Astrocyte (in vitro differentiated cells and primary cell): Measurements from ENCODE around the gene LIPI. TPM values are rescaled to one million over a fixed set of nuclear protein-coding genes. Genes with fewer than 3 reads are reported as not detected.

Experiments
- DNase-seq: peaks from one replicate; pipeline ENCODE4 v3.0.0-alpha.2; 2010; ENCODE audit warnings: low read depth
- FAIRE-seq: peaks from 2 replicates; lab custom pipeline; 2011; peaks lifted over from hg19 to GRCh38; lab: Jason Lieb, UNC
- H2AFZ ChIP-seq: 2 replicates; pipeline ENCODE4 v1.6.0; 2012; ENCODE audit warnings: low read depth, low read length, inconsistent platforms
- H3K27ac ChIP-seq: 2 replicates; pipeline ENCODE4 v1.5.1; 2011; ENCODE audit warnings: low read depth, low read length, inconsistent platforms
- H3K27me3 ChIP-seq: 2 replicates; pipeline ENCODE4 v1.6.0; 2011; ENCODE audit warnings: low read length, inconsistent platforms; ENCODE audit not compliant: insufficient read depth
- H3K36me3 ChIP-seq: 2 replicates; pipeline ENCODE4 v1.5.1; 2011; ENCODE audit warnings: low read length, inconsistent platforms; ENCODE audit not compliant: insufficient read depth
- H3K4me1 ChIP-seq: 2 replicates; pipeline ENCODE4 v1.5.1; 2011; ENCODE audit warnings: low read length, inconsistent platforms; ENCODE audit not compliant: insufficient read depth
- H3K4me2 ChIP-seq: 2 replicates; pipeline ENCODE4 v1.6.0; 2012; ENCODE audit warnings: low read length, inconsistent platforms
- H3K4me3 ChIP-seq: 2 replicates; pipeline ENCODE4 v1.5.1; 2011; ENCODE audit warnings: low read depth, mild to moderate bottlenecking, low read length, inconsistent platforms; ENCODE audit not compliant: insufficient read depth
- H3K79me2 ChIP-seq: 2 replicates; pipeline ENCODE4 v1.6.0; 2012; ENCODE audit warnings: mild to moderate bottlenecking, low read length, inconsistent platforms; ENCODE audit not compliant: insufficient read depth
- H3K9ac ChIP-seq: 2 replicates; pipeline ENCODE4 v1.6.0; 2012; ENCODE audit warnings: mild to moderate bottlenecking, low read length, inconsistent platforms
- H3K9me3 ChIP-seq: 2 replicates; pipeline ENCODE4 v1.5.1; 2012; ENCODE audit warnings: low read depth, mild to moderate bottlenecking, low read length, inconsistent platforms; ENCODE audit not compliant: insufficient read depth
- H4K20me1 ChIP-seq: 2 replicates; pipeline ENCODE4 v1.6.0; 2012; ENCODE audit warnings: low read length, inconsistent platforms; ENCODE audit not compliant: insufficient read depth
- H3K27ac Mint-ChIP-seq: one replicate; pipeline ENCODE4 v1.8.0; 2021; ENCODE audit warnings: mild to moderate bottlenecking, mixed read lengths; ENCODE audit not compliant: unreplicated experiment
- H3K27me3 Mint-ChIP-seq: one replicate; pipeline ENCODE4 v1.8.0; 2021; ENCODE audit warnings: low read depth, mixed read lengths; ENCODE audit not compliant: unreplicated experiment
- H3K36me3 Mint-ChIP-seq: one replicate; pipeline ENCODE4 v1.8.0; 2021; ENCODE audit warnings: low read depth, mixed read lengths; ENCODE audit not compliant: unreplicated experiment
- H3K4me1 Mint-ChIP-seq: one replicate; pipeline ENCODE4 v1.8.0; 2021; ENCODE audit warnings: low read depth, mixed read lengths; ENCODE audit not compliant: unreplicated experiment
- H3K4me3 Mint-ChIP-seq: one replicate; pipeline ENCODE4 v1.8.0; 2021; ENCODE audit warnings: mild to moderate bottlenecking, moderate library complexity, mixed read lengths; ENCODE audit not compliant: unreplicated experiment
- H3K9me3 Mint-ChIP-seq: one replicate; pipeline ENCODE4 v1.8.0; 2021; ENCODE audit warnings: mild to moderate bottlenecking, mixed read lengths; ENCODE audit not compliant: unreplicated experiment
- CTCF ChIP-seq: IDR thresholded peaks from 2 replicates; pipeline ENCODE4 v1.5.1; 2011; ENCODE audit warnings: low read depth, mild to moderate bottlenecking, inconsistent platforms, low read length, moderate library complexity; ENCODE audit not compliant: insufficient read depth
- EZH2 ChIP-seq: IDR thresholded peaks from 2 replicates; pipeline ENCODE4 v1.6.1; 2012; ENCODE audit warnings: mild to moderate bottlenecking, low read length, inconsistent platforms; ENCODE audit not compliant: insufficient read depth
- total RNA-seq: library from RNA; stranded (reverse); gene quantifications from 2 replicates; pipeline ENCODE4 v1.2.1, GENCODE V29; 2021

LIPI gene
- total RNA-seq, 1 donor from 2014 or later = not detected

GRCh38 chr21:14239281-14239680, 28.5 kb upstream of the LIPI start:
- Histone ChIP-seq H3K27me3 (no peaks in the 10 kb centered on the region), H3K9ac (no peak overlapping the region), H3K27ac (no peak overlapping the region), H3K79me2 (no peaks in the 10 kb centered on the region), H3K4me2 (no peak overlapping the region), H3K36me3 (no peaks in the 10 kb centered on the region), H4K20me1 (no peaks in the 10 kb centered on the region), H3K4me3 (no peak overlapping the region), H2AFZ (no peak overlapping the region), H3K4me1 (no peaks in the 10 kb centered on the region), H3K9me3 (peaks cover 2% of the 10 kb centered on the region)
- no peaks in the 10 kb centered on the region for H3K4me1 Mint-ChIP-seq
- no peaks in the 10 kb centered on the region for H3K27me3 Mint-ChIP-seq
- H3K4me3 Mint-ChIP-seq = no peak overlapping the region
- no peak overlapping the region for H3K27ac Mint-ChIP-seq
- H3K36me3 Mint-ChIP-seq = no peaks in the 10 kb centered on the region
- no peak for DNase-seq
- TF ChIP-seq CTCF = no peak
- no peak for TF ChIP-seq EZH2
- H3K9me3 Mint-ChIP-seq = no peaks in the 10 kb centered on the region
- FAIRE-seq = no peak

DNA sequence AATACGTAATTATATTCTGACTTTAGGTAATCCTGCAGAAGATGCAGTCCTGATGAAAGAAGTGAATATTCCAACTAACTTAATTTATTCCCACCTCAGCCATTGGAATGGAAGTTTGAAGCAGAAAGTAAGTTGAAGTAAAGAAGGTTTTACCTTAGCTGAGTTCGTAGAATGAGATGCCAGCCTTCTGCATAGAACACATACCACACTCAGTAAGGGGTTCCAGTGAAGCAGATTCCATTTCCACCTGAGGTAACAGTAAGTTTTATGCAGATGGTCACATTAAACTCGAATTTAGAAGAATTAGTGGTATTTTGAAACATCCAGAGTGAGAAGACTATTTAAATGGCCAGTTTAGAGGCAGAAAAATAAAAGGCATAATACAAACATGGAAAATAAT, 25.4 kb upstream of the LIPI start:
- Histone ChIP-seq H3K27me3 (no peaks in the 10 kb centered on the region), H3K27ac (no peak overlapping the region), H3K4me3 (no peak overlapping the region), H3K4me2 (no peak overlapping the region), H3K36me3 (no peaks in the 10 kb centered on the region), H2AFZ (no peak overlapping the region), H3K9me3 (peaks cover 2% of the 10 kb centered on the region), H3K9ac (no peak overlapping the region), H4K20me1 (no peaks in the 10 kb centered on the region), H3K79me2 (no peaks in the 10 kb centered on the region), H3K4me1 (no peaks in the 10 kb centered on the region)
- H3K36me3 Mint-ChIP-seq = no peaks in the 10 kb centered on the region
- H3K4me1 Mint-ChIP-seq = no peaks in the 10 kb centered on the region
- DNase-seq = no peak
- no peak overlapping the region for H3K4me3 Mint-ChIP-seq
- H3K27ac Mint-ChIP-seq = no peak overlapping the region
- no peak for FAIRE-seq
- no peaks in the 10 kb centered on the region for H3K9me3 Mint-ChIP-seq
- no peak for TF ChIP-seq CTCF
- TF ChIP-seq EZH2 = no peak
- H3K27me3 Mint-ChIP-seq = no peaks in the 10 kb centered on the region

- Histone ChIP-seq H3K4me3 (no peak overlapping the region), H4K20me1 (no peaks in the 10 kb centered on the region), H2AFZ (no peak overlapping the region), H3K4me1 (no peaks in the 10 kb centered on the region), H3K4me2 (no peak overlapping the region), H3K9ac (no peak overlapping the region), H3K9me3 (peaks cover 6% of the 10 kb centered on the region), H3K79me2 (no peaks in the 10 kb centered on the region), H3K36me3 (no peaks in the 10 kb centered on the region), H3K27ac (no peak overlapping the region), H3K27me3 (no peaks in the 10 kb centered on the region)
- Mint-ChIP-seq H3K4me3 (no peak overlapping the region), H3K9me3 (peaks cover 5% of the 10 kb centered on the region), H3K27me3 (no peaks in the 10 kb centered on the region), H3K4me1 (no peaks in the 10 kb centered on the region), H3K27ac (no peak overlapping the region), H3K36me3 (no peaks in the 10 kb centered on the region)
- FAIRE-seq = no peak
- DNase-seq = no peak
- TF ChIP-seq EZH2 (no peak), CTCF (no peak)
Measured at GRCh38 chr21:14235101-14235500, 24.3 kb upstream of the LIPI start.
